ENCODE results near the gene DNAJA4. TPM values are rescaled to one million over a fixed set of nuclear protein-coding genes. Genes with fewer than 3 reads are reported as not detected.

The DNAJA4 gene
- total and polyA plus RNA-seq, 2 of the 13 experiments (the other 11 are each of a cell fraction or from before 2014, with no cell fraction given), result not detected

- POLR2A ChIA-PET, result no interaction called here
- in situ Hi-C loops (cut with HindIII; ENCODE audit: extremely low pct_ligation_motif_present, low pct_unique_long_range_greater_than_20kb), result no loop called here
- no TSS peak for BruUV-seq (replicated peaks)
- Histone ChIP-seq H3K4me3 (replicated peaks in 1 of 3; ENCODE audit: insufficient read depth in 1 of 3, low read depth in 2 of 3, low read length in 3 of 3) (no peak overlapping the region), H3K4me2 (ENCODE audit: low read depth, low read length) (no peak overlapping the region), H3K4me1 (ENCODE audit: insufficient read depth, low read length) (0 out of 2 replicates have a peak, but pooled peaks cover 6% of the 10 kb centered on the region), H3K36me3 (replicated peaks in 1 of 2; ENCODE audit: control insufficient read depth in 1 of 2, insufficient read depth in 2 of 2, low read length in 2 of 2) (no peaks in the 10 kb centered on the region), H2AFZ (ENCODE audit: low read length) (no peak overlapping the region), H3K27ac (ENCODE audit: extremely low read length, insufficient read depth, low read length) (no peak overlapping the region), H3K27me3 (ENCODE audit: control insufficient read depth in 1 of 2, insufficient read depth in 2 of 2, low read length in 2 of 2) (peaks cover 2 to 20% of the 10 kb centered on the region in 2 experiments; a peak in 2 of 5 replicates), H3K9me3 (ENCODE audit: low read length) (no peaks in the 10 kb centered on the region), H3K79me2 (ENCODE audit: insufficient read depth, low read length) (no peaks in the 10 kb centered on the region), H3K9ac (ENCODE audit: insufficient read depth, low read depth, low read length) (no peak overlapping the region), H4K20me1 (ENCODE audit: insufficient read depth, low read length) (no peaks in the 10 kb centered on the region)
- TF ChIP-seq SATB2 (CRISPR knock-in tag; IDR thresholded peaks at IDR 0.05), result no peak
- no peak for TF ChIP-seq MTF1 (CRISPR knock-in tag; IDR thresholded peaks at IDR 0.05)
- no peak for TF ChIP-seq CC2D1A (CRISPR knock-in tag; IDR thresholded peaks at IDR 0.05)
- no peak for TF ChIP-seq HDAC1 (CRISPR knock-in tag; IDR thresholded peaks at IDR 0.05)
- no peak for TF ChIP-seq ZNF17 (CRISPR knock-in tag; IDR thresholded peaks at IDR 0.05)
- TF ChIP-seq, protein P1, sequence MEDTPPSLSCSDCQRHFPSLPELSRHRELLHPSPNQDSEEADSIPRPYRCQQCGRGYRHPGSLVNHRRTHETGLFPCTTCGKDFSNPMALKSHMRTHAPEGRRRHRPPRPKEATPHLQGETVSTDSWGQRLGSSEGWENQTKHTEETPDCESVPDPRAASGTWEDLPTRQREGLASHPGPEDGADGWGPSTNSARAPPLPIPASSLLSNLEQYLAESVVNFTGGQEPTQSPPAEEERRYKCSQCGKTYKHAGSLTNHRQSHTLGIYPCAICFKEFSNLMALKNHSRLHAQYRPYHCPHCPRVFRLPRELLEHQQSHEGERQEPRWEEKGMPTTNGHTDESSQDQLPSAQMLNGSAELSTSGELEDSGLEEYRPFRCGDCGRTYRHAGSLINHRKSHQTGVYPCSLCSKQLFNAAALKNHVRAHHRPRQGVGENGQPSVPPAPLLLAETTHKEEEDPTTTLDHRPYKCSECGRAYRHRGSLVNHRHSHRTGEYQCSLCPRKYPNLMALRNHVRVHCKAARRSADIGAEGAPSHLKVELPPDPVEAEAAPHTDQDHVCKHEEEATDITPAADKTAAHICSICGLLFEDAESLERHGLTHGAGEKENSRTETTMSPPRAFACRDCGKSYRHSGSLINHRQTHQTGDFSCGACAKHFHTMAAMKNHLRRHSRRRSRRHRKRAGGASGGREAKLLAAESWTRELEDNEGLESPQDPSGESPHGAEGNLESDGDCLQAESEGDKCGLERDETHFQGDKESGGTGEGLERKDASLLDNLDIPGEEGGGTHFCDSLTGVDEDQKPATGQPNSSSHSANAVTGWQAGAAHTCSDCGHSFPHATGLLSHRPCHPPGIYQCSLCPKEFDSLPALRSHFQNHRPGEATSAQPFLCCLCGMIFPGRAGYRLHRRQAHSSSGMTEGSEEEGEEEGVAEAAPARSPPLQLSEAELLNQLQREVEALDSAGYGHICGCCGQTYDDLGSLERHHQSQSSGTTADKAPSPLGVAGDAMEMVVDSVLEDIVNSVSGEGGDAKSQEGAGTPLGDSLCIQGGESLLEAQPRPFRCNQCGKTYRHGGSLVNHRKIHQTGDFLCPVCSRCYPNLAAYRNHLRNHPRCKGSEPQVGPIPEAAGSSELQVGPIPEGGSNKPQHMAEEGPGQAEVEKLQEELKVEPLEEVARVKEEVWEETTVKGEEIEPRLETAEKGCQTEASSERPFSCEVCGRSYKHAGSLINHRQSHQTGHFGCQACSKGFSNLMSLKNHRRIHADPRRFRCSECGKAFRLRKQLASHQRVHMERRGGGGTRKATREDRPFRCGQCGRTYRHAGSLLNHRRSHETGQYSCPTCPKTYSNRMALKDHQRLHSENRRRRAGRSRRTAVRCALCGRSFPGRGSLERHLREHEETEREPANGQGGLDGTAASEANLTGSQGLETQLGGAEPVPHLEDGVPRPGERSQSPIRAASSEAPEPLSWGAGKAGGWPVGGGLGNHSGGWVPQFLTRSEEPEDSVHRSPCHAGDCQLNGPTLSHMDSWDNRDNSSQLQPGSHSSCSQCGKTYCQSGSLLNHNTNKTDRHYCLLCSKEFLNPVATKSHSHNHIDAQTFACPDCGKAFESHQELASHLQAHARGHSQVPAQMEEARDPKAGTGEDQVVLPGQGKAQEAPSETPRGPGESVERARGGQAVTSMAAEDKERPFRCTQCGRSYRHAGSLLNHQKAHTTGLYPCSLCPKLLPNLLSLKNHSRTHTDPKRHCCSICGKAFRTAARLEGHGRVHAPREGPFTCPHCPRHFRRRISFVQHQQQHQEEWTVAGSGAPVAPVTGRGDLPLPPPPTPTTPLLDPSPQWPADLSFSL (CRISPR knock-in tag; IDR thresholded peaks at IDR 0.05), result no peak
- 29% methylated on average over 5 of the region's 5 CpGs for WGBS (ENCODE audit: low lambda C conversion rate)
- CTCF ChIA-PET (ENCODE audit: low intra/inter-chr PET ratio, low total read pairs), result no interaction called here
- no peak for FAIRE-seq
- no peak for ATAC-seq
- intact Hi-C loops (cut with micrococcal nuclease; ENCODE audit: unreplicated experiment), result no loop called here
- no peak for DNase-seq (ENCODE audit: low spot score)
These were observed 59.8 kb downstream of the DNAJA4 start for GRCh38 chr15:78324144-78324543.

Data from HepG2 (cell line).